Stimulated activated CD4-positive, alpha-beta T cell treated with anti-CD3 and anti-CD28 coated beads, Interleukin-4, amount 100 ng/mL, for 24 hours (primary cell): Measurements from ENCODE around the gene SESN1.

Experiments used
- DNase-seq: peaks from one replicate; pipeline ENCODE4 v3.0.0-alpha.2; 2020

SESN1 gene

DNA sequence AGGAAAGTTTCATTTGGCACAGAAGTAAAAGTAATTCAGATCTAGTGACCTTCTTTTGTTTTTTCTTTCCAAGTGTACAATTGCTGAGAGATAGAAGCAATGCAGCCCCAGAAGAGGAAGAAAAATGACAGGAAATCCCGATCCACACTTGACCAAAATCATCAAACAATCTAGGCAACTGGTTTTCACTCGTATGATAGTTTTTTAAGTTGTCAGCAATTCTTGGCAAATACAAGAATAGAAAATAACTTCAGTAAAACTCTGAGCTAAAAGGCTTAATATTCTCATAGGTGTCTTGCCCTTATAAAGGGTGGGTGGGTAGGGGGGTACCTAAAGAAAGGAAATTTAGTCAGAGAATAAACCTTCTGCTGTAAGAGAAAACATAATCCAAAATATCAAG is 36.0 kb downstream of the SESN1 start:
- DNase-seq, result no peak

GRCh38 chr6:109056661-109057060 is 38.0 kb downstream of the SESN1 start:
- DNase-seq, result no peak

- no peak for DNase-seq
Observed at GRCh38 chr6:109055771-109056235, 38.8 kb downstream of the SESN1 start.

DNA sequence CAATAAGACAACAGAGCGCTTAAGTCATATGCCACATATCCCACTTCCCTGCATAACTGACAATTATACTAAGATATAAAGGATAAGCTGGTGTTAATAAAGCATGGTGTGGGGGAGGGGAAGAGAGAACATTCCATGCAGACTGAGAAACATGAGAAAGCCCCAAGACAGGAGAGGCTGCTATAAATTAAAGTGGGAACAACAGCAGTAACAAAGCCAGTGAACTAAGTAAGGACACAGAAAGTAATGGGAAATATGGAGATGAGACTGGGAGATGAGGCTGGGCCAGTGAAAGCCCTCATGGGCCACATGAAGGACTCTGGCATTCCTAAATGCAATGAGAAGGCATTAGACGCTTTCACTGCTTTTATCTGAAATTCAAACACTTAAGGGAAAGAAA is 41.3 kb downstream of the SESN1 start:
- no peak for DNase-seq

DNA sequence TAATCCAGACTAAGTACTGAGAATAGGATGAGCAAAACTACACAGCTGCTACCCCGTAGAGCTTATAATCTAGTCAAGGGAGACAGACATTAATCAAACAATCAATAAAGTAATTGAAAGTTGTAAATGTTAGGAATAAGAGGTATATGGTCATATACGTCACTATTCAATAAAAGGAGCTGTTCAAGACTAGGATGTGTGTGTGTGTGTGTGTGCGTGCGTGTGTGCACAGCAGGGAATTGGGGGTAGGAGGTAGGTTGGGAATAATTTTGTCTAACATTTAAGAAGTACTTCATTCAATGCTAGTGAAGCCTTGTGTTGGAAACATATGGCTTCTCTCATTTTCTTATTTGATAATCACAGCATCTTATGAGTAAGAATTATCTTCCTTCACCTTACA is 41.8 kb downstream of the SESN1 start:
- no peak for DNase-seq

DNA sequence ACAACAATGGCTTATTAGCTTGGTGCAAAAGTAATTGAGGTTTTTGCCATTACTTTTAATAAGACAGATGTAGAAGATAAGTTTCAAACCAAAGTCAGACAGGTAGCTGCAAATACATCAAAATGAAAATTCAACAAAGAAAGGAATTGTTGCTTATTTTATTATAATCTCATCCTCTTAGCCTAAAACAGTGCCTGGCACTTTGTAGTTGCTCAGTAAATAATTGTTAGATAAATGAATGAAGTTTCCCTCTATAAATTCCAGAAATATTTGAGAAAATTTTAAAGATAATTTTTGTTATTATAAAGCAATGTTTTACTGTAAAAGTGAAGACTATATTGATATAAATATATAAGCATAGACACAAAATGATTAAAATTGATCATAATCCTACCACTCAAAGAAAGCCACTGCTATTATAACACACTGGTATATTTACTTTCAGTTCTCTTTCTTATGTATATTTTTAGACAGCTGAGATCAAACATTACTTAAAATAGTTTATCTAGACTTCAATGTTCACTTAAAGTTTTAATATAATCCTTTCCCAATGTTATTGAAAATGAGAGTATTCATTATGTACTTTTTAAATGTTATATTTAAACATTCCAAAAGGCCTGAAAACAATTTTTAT is 42.5 kb downstream of the SESN1 start:
- no peak for DNase-seq

DNA sequence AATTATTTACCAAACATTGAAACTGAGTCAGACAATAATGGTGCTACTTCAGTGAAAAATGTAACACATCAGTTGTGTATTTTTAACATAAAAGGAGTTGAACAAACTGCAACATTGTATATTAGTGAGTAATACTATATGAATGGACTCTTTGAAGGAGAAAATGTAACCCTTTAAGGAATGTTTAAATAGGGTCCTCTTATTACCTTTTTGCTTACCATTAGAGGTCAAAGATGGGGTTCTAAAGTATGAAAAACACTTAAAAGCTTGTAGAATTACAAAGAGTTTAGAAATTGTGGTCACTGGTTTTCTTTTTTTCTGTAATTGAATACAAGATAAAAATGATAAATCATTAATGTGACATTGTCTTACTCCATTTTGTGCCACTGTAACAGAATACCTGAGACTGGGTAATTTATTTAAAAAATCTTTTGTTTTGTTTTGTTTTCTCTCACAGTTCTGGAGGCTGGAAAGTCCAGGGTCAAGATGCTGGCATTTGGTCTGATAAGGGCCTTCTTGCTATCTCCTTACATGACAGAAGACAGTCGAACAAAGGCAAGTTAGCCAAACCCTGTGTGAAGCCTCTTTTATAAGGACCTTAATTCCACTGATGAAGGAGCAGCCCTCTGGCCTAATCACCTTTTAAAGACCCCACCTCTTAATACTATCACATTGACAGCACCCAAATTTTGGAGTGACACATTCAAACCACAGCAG is 43.2 kb downstream of the SESN1 start:
- DNase-seq, result no peak

DNA sequence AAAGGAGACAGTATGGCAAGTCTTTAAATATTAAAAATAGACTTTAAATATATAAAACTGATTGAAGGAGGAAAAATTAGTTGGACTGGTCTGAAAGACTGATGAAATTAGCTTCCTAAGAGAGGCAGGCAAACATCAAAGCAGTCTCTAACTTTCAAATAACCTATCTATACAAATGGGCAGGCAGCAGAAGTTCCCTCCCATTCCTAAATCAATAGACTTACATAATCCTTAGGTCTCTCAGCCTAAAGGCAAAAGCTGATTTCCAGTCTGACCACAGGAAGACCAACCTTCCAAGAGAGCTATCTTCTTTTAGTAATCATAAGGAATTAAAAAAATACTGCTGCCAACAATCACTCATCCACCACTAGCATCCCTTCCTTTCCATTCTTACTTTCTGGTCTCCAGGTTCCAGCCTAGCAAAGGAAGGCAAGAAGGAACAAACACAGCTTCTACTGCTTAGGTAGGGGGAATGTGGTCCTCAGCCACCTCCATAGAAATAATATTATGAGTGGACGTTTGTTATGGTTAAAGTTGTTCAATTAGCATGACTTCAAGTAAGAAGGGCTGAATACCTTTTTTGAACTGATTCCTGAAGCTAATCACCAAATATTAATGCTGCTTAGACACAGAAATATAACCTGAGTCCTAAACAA is 44.1 kb downstream of the SESN1 start:
- DNase-seq, result no peak

DNA sequence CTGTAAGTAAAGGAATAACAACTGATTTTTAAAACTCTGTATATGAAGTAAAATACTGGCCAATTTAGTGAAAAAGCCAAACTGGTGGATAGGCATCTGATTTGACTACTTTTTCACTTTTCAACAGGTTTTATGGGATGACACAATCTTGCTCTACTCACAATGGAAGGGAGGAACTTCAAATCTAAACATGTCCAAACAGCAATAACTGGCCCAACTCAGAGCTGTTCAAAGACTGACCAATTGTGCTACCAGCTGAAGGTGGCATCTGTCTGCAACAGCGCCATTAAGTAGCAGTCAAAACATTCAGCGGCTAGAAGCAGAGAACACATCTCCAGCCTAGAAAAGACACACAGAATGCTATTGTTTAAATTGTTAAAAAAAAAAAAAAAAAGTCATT is 44.6 kb downstream of the SESN1 start:
- DNase-seq, result no peak

DNA sequence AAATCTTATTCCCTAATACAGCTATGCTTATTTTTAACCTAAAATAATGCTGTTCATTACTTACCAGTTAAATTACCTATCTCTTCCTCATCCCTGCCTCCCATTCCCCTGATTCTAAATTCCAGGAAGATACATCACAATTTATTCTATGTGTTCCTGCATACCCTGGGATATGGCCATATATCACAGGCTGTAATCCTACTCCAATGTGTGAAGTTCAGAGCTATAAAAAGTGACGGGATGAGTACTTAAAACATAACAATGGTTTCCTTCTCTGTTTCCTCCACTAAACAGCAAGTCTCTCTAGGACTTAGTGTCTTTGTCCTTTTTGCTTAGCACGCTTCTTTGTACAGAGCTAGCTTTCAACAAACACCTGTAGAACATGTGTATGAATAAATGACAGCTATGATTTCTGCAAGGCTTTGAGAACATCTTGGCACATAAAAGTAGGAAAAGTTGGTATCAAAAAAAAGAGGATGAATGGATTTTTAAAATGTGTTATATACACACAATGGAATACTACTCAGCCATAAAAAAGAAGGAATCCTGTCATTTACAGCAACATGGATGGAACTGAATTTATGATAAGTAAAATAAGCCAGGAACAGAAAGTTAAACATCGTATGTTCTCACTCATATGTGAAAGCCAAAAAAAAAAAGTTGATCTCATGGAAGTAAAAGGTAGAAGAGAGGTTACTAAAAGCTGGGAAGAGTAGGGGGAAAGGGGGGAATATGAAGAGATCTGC is 45.8 kb downstream of the SESN1 start:
- no peak for DNase-seq

GRCh38 chr6:109048176-109048575 is 46.5 kb downstream of the SESN1 start:
- DNase-seq, result no peak

GRCh38 chr6:109045493-109045892 is 49.2 kb downstream of the SESN1 start:
- no peak for DNase-seq

- DNase-seq, result no peak
Observed at GRCh38 chr6:109039795-109040194, 54.9 kb downstream of the SESN1 start.

DNA sequence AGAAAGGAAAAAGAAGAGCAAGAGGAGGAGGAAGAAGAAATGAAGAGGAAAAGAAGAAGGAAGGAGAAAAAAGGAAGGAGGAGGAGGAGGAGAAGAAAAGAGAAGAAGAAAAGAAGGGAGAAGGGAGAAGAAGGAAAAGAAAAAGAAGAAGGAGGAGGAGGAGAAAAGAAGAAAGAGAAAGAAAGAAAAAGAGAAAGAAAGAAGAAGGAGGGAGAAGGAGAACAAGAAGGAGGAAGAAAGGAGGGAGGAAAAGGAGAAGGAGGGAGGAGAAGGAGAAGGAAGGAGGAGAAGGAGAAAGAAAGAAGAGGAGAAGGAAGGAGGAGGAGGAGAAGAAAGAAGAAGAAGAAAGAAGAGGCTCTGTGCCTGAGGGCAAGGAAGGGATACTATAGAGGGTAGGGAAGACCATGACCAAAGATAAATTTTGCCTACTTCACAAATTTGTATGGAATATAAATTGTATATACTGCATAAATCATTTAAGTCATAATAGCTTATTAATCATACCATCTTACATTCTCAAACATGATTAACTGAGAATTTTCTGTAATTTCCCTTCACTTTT is 55.7 kb downstream of the SESN1 start:
- DNase-seq, result no peak

DNA sequence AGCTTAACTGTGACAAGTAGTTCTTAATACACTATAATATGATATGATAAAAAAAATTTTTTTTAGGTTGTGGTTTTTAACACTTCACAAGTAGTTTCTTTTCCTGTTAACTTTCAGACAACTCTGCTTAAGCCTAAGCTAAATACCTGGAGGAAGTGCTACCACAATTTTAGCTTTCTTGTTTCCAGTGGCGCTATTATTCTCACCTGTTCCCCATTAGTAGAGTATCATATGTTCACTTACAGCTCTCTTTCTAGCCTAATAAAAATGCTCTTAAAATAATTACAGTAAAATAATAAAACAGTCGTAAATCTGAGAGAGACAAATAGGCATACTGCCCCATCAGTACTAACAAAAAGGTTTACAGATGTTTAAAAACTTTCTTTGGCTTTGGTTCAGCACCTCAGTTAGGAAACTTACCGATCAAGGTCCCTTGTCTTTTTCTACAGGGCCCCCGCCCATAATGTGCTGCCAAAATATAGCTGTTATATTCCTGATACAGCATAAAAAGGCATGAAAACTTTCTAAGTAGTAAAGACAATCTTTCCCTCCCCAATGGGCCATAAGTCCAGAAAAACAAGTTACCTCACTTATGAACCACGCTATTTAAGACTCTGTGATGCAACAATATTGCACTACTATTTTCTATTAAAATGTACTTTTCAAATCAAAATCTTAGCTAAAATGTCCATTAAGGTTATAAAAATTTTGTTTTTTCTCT is 57.9 kb downstream of the SESN1 start:
- DNase-seq, result no peak

DNA sequence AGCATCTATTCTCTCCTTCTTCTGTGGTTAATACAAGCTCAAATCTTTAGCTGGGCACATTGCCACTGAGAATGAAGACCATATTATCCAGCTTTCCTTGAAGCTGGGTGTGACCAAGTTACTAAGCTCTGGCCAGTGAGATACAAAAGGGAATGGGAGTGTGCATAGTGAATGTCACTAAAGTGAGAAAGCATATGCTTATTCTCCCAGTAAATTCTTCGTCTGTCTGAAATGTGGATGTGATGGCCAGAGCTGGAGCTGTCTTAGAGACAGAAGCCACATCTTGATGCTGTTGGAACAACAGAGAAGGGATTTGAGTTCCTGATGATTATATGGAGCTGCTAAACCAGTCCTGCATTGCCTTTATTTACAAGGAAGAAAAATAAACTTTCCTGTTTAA is 60.1 kb downstream of the SESN1 start:
- DNase-seq, result no peak

GRCh38 chr6:109033655-109034054 is 61.0 kb downstream of the SESN1 start:
- no peak for DNase-seq

- no peak for DNase-seq
Observed at GRCh38 chr6:109031416-109031815, 63.2 kb downstream of the SESN1 start.

DNA sequence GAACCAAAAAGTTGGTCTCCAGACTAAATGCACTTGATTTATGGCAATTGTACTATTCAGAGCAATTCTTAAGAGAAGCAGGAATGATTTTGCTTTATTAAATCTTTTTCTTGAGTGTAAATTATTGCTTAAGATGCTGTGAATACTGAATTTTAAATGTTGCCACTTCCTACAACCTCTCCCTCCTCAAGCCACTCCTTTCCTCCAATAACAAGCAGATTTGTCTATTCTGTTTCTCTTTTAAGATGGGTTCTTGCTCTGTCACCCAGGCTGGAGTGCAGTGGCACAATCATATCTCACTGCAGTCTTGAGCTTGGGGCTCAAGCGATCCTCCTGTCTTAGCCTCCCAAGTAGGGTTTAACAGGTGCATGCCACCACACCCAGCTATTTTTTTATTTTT is 65.3 kb downstream of the SESN1 start:
- DNase-seq, result no peak

- DNase-seq, result no peak
Observed at GRCh38 chr6:109028439-109028838, 66.2 kb downstream of the SESN1 start.

GRCh38 chr6:109027964-109028363 is 66.7 kb downstream of the SESN1 start:
- DNase-seq, result no peak

DNA sequence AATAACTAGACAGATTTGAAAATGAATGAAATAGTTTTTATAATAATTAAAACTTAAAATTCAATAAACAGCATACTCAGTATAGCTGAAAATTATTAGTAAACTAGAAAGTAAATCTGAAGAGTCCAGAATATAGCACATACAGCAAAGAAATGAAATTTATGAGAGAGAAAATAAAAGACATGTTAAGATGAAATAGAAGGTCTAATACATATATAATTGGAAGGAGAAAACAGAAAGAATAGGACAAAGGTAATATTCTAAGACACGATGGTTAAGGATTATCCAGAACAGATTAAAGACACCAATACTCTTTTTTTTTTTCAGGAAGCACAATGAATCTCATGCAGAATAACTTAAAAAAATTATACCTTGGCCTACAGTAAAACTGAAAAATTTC is 69.0 kb downstream of the SESN1 start:
- no peak for DNase-seq

DNA sequence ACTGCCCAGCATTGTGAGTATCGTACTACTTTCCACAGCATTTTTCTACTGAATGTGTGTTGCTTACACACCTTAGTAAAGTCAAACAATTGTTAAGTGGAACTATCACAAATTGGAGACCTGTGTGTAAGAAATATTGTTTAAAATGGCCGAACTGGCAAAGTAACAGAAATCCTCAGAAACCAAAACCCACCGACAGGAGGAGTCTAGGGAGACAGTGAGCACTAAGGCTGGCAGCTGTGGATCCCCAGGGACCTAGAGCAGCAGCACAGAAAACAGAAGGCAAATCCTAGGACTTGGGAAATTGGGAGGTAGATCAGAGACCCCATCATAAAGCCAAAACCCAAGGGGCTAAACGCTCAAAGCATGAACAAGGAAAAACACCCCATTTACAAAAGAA is 69.9 kb downstream of the SESN1 start:
- DNase-seq, result no peak
